ENCODE results near the gene CTSC.

GRCh38 chr11:88384669-88385005, 47.1 kb upstream of the CTSC start:
- TF ChIP-seq EZH2 (IDR thresholded peaks at IDR 0.05; ENCODE audit: insufficient read depth, poor library complexity, severe bottlenecking) = no peak
- TF ChIP-seq EZH2phosphoT487 (IDR thresholded peaks at IDR 0.05; ENCODE audit: insufficient read depth, low read depth) = no peak
